IMR-90 (cell line): ENCODE measurements around the gene USF1. TPM values are rescaled to one million over a fixed set of nuclear protein-coding genes. Genes with fewer than 3 reads are reported as not detected.

ENCODE experiments used
- ATAC-seq: fragments of 200-7000 bp; cut with Tn5 transposase; 2 replicates; pipeline ENCODE4 v1.9.1; 2020; ENCODE audit warnings: low read depth, mild to moderate bottlenecking, moderate library complexity
- BruUV-seq: library from RNA; stranded (reverse); fragments of 400-500 nt; replicated peaks from 2 replicates; lab custom pipeline; 2021; lab: Mats Ljungman, UMichigan
- CTCF ChIA-PET: fragments of 300-600 bp; formaldehyde crosslinking; extraction: SDS; loops from one replicate; lab custom pipeline; 2021; ENCODE audit warnings: antibody characterized with exemption; lab: Yijun Ruan, JAX
- POLR2A ChIA-PET: fragments of 300-600 bp; sonication (Branson Sonifier 250); formaldehyde crosslinking; loops from one replicate; lab custom pipeline; 2022; ENCODE audit warnings: antibody characterized with exemption; ENCODE audit not compliant: unreplicated experiment; lab: Charles Lee
- DNase-seq: peaks from one replicate; pipeline ENCODE4 v3.0.0; 2013
- H2AFZ ChIP-seq: replicated peaks from 2 replicates; pipeline ENCODE3; 2013; ENCODE audit warnings: low read length, mild to moderate bottlenecking; ENCODE audit not compliant: poor library complexity
- H2AK5ac ChIP-seq: 2 replicates; pipeline ENCODE4 v1.6.1; 2013; ENCODE audit warnings: low read depth, low read length, inconsistent platforms
- H2AK9ac ChIP-seq: replicated peaks from 2 replicates; pipeline ENCODE3; 2013; ENCODE audit warnings: mild to moderate bottlenecking, low read depth, low read length, moderate library complexity; ENCODE audit not compliant: poor library complexity
- H2BK120ac ChIP-seq: 2 replicates; pipeline ENCODE4 v1.6.1; 2013; ENCODE audit warnings: low read depth, low read length, inconsistent platforms
- H2BK15ac ChIP-seq: 3 replicates; pipeline ENCODE4 v1.6.1; 2013; ENCODE audit warnings: low read depth, low read length, inconsistent platforms
- H2BK20ac ChIP-seq: 2 replicates; pipeline ENCODE4 v1.6.1; 2013; ENCODE audit warnings: low read depth, mild to moderate bottlenecking, inconsistent platforms, low read length, moderate library complexity
- H2BK5ac ChIP-seq: 2 replicates; pipeline ENCODE4 v1.6.1; 2013; ENCODE audit warnings: mild to moderate bottlenecking, low read depth, low read length, inconsistent platforms; ENCODE audit not compliant: poor library complexity, severe bottlenecking
- H3K14ac ChIP-seq: replicated peaks from 2 replicates; pipeline ENCODE4 v1.6.1; 2013; ENCODE audit warnings: low read depth, low read length, inconsistent platforms
- H3K18ac ChIP-seq: 2 replicates; pipeline ENCODE4 v1.6.1; 2013; ENCODE audit warnings: low read depth, low read length, control low read depth
- H3K23ac ChIP-seq: 2 replicates; pipeline ENCODE4 v1.6.1; 2013; ENCODE audit warnings: low read depth, low read length, inconsistent platforms
- H3K27ac ChIP-seq: 2 replicates; pipeline ENCODE4 v1.5.1; 2013; ENCODE audit warnings: mild to moderate bottlenecking, control low read depth, low read length; ENCODE audit not compliant: insufficient read depth
- H3K27me3 ChIP-seq: 2 replicates; pipeline ENCODE4 v1.6.1; 2013; ENCODE audit warnings: low read length; ENCODE audit not compliant: control insufficient read depth, insufficient read depth
- H3K36me3 ChIP-seq: 2 replicates; pipeline ENCODE4 v1.6.1; 2013; ENCODE audit warnings: low read length, mixed read lengths; ENCODE audit not compliant: control insufficient read depth, insufficient read depth
- H3K4ac ChIP-seq: 2 replicates; pipeline ENCODE4 v1.6.1; 2013; ENCODE audit warnings: low read depth, low read length, inconsistent platforms
- H3K4me1 ChIP-seq: 2 replicates; pipeline ENCODE4 v1.6.1; 2013; ENCODE audit warnings: low read length, mixed read lengths; ENCODE audit not compliant: control insufficient read depth, insufficient read depth
- H3K4me2 ChIP-seq: 2 replicates; pipeline ENCODE4 v1.6.1; 2013; ENCODE audit warnings: low read depth, mild to moderate bottlenecking, control low read depth, low read length, moderate library complexity
- H3K4me3 ChIP-seq: 2 replicates; pipeline ENCODE4 v1.5.1; 2013; ENCODE audit warnings: low read depth, mild to moderate bottlenecking, control low read depth, low read length, moderate library complexity; ENCODE audit not compliant: insufficient read depth
- H3K56ac ChIP-seq: 2 replicates; pipeline ENCODE4 v1.6.1; 2013; ENCODE audit warnings: low read length, inconsistent platforms; ENCODE audit not compliant: insufficient read depth; ENCODE audit errors: extremely low read depth
- H3K79me1 ChIP-seq, 2 experiments: 2 replicates each; pipeline ENCODE4 v1.6.1; 2013; ENCODE audit warnings: low read length in 2 of 2, inconsistent platforms in 1 of 2, low read depth in 1 of 2
- H3K9ac ChIP-seq: 2 replicates; pipeline ENCODE4 v1.6.1; 2013; ENCODE audit warnings: low read depth, low read length, control low read depth
- H3K9me1 ChIP-seq: 2 replicates; pipeline ENCODE4 v1.6.1; 2013; ENCODE audit warnings: low read length, inconsistent platforms; ENCODE audit not compliant: insufficient read depth
- H3K9me3 ChIP-seq: 2 replicates; pipeline ENCODE4 v1.6.1; 2013; ENCODE audit warnings: low read length; ENCODE audit not compliant: control insufficient read depth, insufficient read depth
- H4K20me1 ChIP-seq: 2 replicates; pipeline ENCODE4 v1.6.1; 2013; ENCODE audit warnings: low read length, inconsistent platforms; ENCODE audit not compliant: insufficient read depth
- H4K5ac ChIP-seq: 2 replicates; pipeline ENCODE4 v1.6.1; 2013; ENCODE audit warnings: mild to moderate bottlenecking, low read depth, low read length, control low read depth
- H4K8ac ChIP-seq, 2 experiments: 2 replicates each; pipeline ENCODE4 v1.6.1; 2013; ENCODE audit warnings: low read depth in 2 of 2, low read length in 2 of 2, control low read depth in 1 of 2, inconsistent platforms in 1 of 2
- H4K91ac ChIP-seq: 2 replicates; pipeline ENCODE4 v1.6.1; 2013; ENCODE audit warnings: low read depth, low read length, inconsistent platforms; ENCODE audit not compliant: insufficient read depth
- BHLHE40 ChIP-seq: fragments of 150-350 bp; IDR thresholded peaks from 2 replicates; pipeline ENCODE4 v1.6.1; 2016; ENCODE audit warnings: mild to moderate bottlenecking, low read depth, low read length
- CEBPB ChIP-seq: IDR thresholded peaks from 2 replicates; pipeline ENCODE4 v1.6.1; 2012; ENCODE audit warnings: low read depth, low read length, improper control_type of control experiment
- CHD1 ChIP-seq: IDR thresholded peaks from 2 replicates; pipeline ENCODE4 v1.6.1; 2012; ENCODE audit warnings: low read depth, low read length, improper control_type of control experiment
- CTCF ChIP-seq: conservative IDR thresholded peaks from 2 replicates; pipeline ENCODE4 v1.5.1; 2012; ENCODE audit warnings: mild to moderate bottlenecking, low read depth, low read length, improper control_type of control experiment
- FOS ChIP-seq: fragments of 150-350 bp; IDR thresholded peaks from 2 replicates; pipeline ENCODE4 v1.6.1; 2016; ENCODE audit warnings: low read depth, low read length
- MAFK ChIP-seq: IDR thresholded peaks from 2 replicates; pipeline ENCODE4 v1.6.1; 2012; ENCODE audit warnings: low read depth, low read length, improper control_type of control experiment
- MXI1 ChIP-seq: IDR thresholded peaks from 2 replicates; pipeline ENCODE4 v1.6.1; 2012; ENCODE audit warnings: low read depth, mild to moderate bottlenecking, low read length, moderate library complexity, borderline replicate concordance
- POLR2A ChIP-seq: IDR thresholded peaks from 2 replicates; pipeline ENCODE4 v1.6.1; 2012; ENCODE audit warnings: mild to moderate bottlenecking, low read depth, low read length
- RCOR1 ChIP-seq: IDR thresholded peaks from 2 replicates; pipeline ENCODE4 v1.6.1; 2012; ENCODE audit warnings: mild to moderate bottlenecking, low read length, improper control_type of control experiment; ENCODE audit not compliant: insufficient replicate concordance
- RFX5 ChIP-seq: IDR thresholded peaks from 2 replicates; pipeline ENCODE4 v1.8.0; 2012; ENCODE audit warnings: low read depth, mild to moderate bottlenecking, low read length, moderate library complexity
- WGBS, 2 experiments: methylation state at CpG; one replicate each; pipeline versions ENCODE4 v1.1.5 to v1.1.7; 2013; ENCODE audit warnings: missing lambda C conversion rate in 2 of 2; ENCODE audit not compliant: insufficient read length in 1 of 2; ENCODE audit errors: extremely low coverage in 2 of 2; 5-methylcytosine and 5-hydroxymethylcytosine counted together
- dilution Hi-C: fragments of 300-500 bp; cut with HindIII; formaldehyde crosslinking; loops from one replicate; pipeline ENCODE4 v1.14.3; 2018; ENCODE audit warnings: low sequenced_read_pairs; ENCODE audit not compliant: unreplicated experiment
- in situ Hi-C: fragments of 300-500 bp; cut with MboI; formaldehyde crosslinking; loops from 3 replicates; pipeline ENCODE4 v1.14.3; 2019; ENCODE audit warnings: low sequenced_read_pairs, inconsistent platforms, mixed read lengths
- intact Hi-C: fragments of 100-400 bp; cut with micrococcal nuclease; formaldehyde crosslinking; loops from 2 replicates; pipeline ENCODE4 v1.10.0; 2022
- polyA plus RNA-seq, 3 experiments: library from polyadenylated mRNA; depleted of rRNA; stranded (reverse); fragments of >200 nt; gene quantifications; 2 replicates each; pipeline ENCODE4 v1.2.3, GENCODE V29; 2012; ENCODE audit warnings: low replicate concordance in 1 of 3
- total RNA-seq: library from RNA; depleted of rRNA; stranded (reverse); fragments of >200 nt; gene quantifications from 2 replicates; pipeline ENCODE4 v1.2.3, GENCODE V29; 2012

The USF1 gene
- total and polyA plus RNA-seq, 2 of the 4 experiments (the other 2 are of a cell fraction), result 37.1 to 78.9 TPM

DNA sequence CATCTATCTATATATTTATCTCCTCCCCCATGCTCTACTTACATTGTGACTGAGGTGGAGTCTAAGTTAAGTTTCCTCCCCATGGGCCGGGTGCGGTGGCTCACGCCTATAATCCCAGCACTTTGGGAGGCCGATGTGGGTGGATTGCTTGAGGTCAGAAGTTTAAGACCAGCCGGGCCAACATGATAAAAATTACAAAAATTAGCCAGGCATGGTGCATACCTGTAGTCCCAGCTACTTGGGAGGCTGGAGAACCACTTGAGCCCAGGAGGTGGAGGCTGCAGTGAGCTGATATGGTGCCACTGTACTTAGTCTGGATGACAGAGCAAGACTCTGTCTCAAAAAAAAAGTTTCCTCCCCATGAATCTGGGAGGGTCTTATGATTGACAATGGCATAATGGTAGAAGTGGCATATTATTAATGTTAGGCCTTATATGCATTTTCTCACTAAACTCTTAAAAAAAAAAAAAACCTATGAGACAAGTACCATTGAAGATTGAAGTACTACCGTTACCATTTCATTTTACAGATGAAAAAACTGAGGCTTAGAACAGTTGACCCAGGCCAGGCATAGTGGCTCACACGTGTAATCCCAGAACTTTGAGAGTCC, 36.1 kb downstream of the USF1 start:
- Histone ChIP-seq H2BK20ac (no peak overlapping the region), H2AK5ac (no peak overlapping the region), H3K36me3 (no peaks in the 10 kb centered on the region), H2BK15ac (no peak overlapping the region), H3K9me3 (no peaks in the 10 kb centered on the region), H4K8ac (no peak overlapping the region), H3K27ac (no peak overlapping the region), H2BK120ac (no peak overlapping the region), H3K27me3 (no peaks in the 10 kb centered on the region), H3K4me1 (peaks cover 6% of the 10 kb centered on the region), H3K18ac (no peak overlapping the region), H2AK9ac (no peak overlapping the region), H3K4me2 (no peak overlapping the region), H3K56ac (no peak overlapping the region), H3K4ac (no peak overlapping the region), H2AFZ (no peak overlapping the region), H3K9ac (no peak overlapping the region), H3K9me1 (peaks cover 5% of the 10 kb centered on the region), H3K14ac (no peak overlapping the region), H3K23ac (no peak overlapping the region), H3K4me3 (no peak overlapping the region), H4K20me1 (no peaks in the 10 kb centered on the region), H3K79me1 (no peaks in the 10 kb centered on the region), H2BK5ac (no peak overlapping the region), H4K91ac (no peak overlapping the region), H4K5ac (no peak overlapping the region)
- no peak for TF ChIP-seq MAFK
- no peak for TF ChIP-seq CTCF
- no peak for TF ChIP-seq CHD1
- no peak for TF ChIP-seq RFX5
- no peak for TF ChIP-seq CEBPB
- TF ChIP-seq POLR2A, result no peak
- TF ChIP-seq RCOR1, result no peak
- no peak for TF ChIP-seq MXI1
- TF ChIP-seq FOS, result no peak
- no peak for TF ChIP-seq BHLHE40
- 88% methylated on average over 3 of the region's 7 CpGs; no CpG with 5 or more reads in 1 of the 2 experiments for WGBS, 2 experiments
- intact Hi-C loops (no loop called here), in situ Hi-C loops (no loop called here), dilution Hi-C loops (no loop called here)
- POLR2A ChIA-PET, result interaction anchor here (0.6 kb wide), 1 partner anchor 16 kb away, joined by 3 read pairs; no protein-coding TSS in a partner anchor
- no peak for DNase-seq
- no peak for ATAC-seq
- CTCF ChIA-PET, result no interaction called here
- BruUV-seq, result no TSS peak
